Stomach (tissue), 4 donors: ENCODE data around the gene ARHGAP24.

Source experiments
- CTCF ChIP-seq, 7 experiments: fragments of 450-650 bp in 4 of 7; fragments of 200-600 bp in 3 of 7; sonication (generic) in 3 of 7; IDR thresholded peaks; one replicate each; pipeline ENCODE4 v1.5.1; 2016 to 2019; ENCODE audit warnings: antibody characterized with exemption in 7 of 7, control low read depth in 2 of 7, mild to moderate bottlenecking in 1 of 7
- EP300 ChIP-seq: sonication (generic); formaldehyde crosslinking; IDR thresholded peaks from one replicate; pipeline ENCODE4 v1.6.1; 2017; ENCODE audit warnings: antibody characterized with exemption
- POLR2A ChIP-seq, 4 donors: fragments of 450-650 bp; IDR thresholded peaks; one replicate each; pipeline ENCODE4 v1.6.1; 2016; ENCODE audit warnings: antibody characterized with exemption in 4 of 4, control low read depth in 2 of 4, mild to moderate bottlenecking in 1 of 4, moderate library complexity in 1 of 4

- no peak for TF ChIP-seq POLR2A (IDR thresholded peaks at IDR 0.05)
- TF ChIP-seq CTCF (IDR thresholded peaks at IDR 0.05) = no peak
- TF ChIP-seq EP300 = no peak
Measured at GRCh38 chr4:85884251-85884650, 409.3 kb downstream of the ARHGAP24 start.
